ENCODE data around the gene PTGER3. TPM values are rescaled to one million over a fixed set of nuclear protein-coding genes. Genes with fewer than 3 reads are reported as not detected.

The PTGER3 gene
- total and polyA plus RNA-seq, 2 donors (not counting 1 experiment from before 2014, with no cell fraction given), result 0.89 to 1.5 TPM

- H3K27ac ChIP-seq (ENCODE audit: insufficient read depth, low read length), result no peak overlapping the region
- H3K4me2 ChIP-seq (ENCODE audit: extremely low read depth, insufficient read depth, low read length), result no peak overlapping the region
- no peaks in the 10 kb centered on the region for H4K20me1 ChIP-seq (ENCODE audit: control insufficient read depth, extremely low read depth, insufficient read depth, low read length)
- H3K9ac ChIP-seq (ENCODE audit: insufficient read depth, low read length), result no peak overlapping the region
- H3K9me3 ChIP-seq (ENCODE audit: control insufficient read depth, insufficient read depth, low read depth, low read length), result no peaks in the 10 kb centered on the region
- H3K4me1 ChIP-seq (ENCODE audit: control insufficient read depth, extremely low read depth, insufficient read depth, low read length), result no peaks in the 10 kb centered on the region
- TF ChIP-seq CTCF (conservative IDR thresholded peaks at IDR 0.05 in 1 of 2, IDR thresholded peaks at IDR 0.05 in 1 of 2; ENCODE audit: low read depth in 1 of 2, low read length in 2 of 2) (no peak), EZH2 (IDR thresholded peaks at IDR 0.05; ENCODE audit: low read length, missing control alignments) (no peak)
- H3K4me3 ChIP-seq (replicated peaks in 1 of 4; ENCODE audit: control extremely low read depth in 1 of 4, insufficient read depth in 1 of 4, low read depth in 3 of 4, low read length in 4 of 4), result no peak overlapping the region
- H3K27me3 ChIP-seq (ENCODE audit: control insufficient read depth, insufficient read depth, low read length), result no peaks in the 10 kb centered on the region
- H2AFZ ChIP-seq (ENCODE audit: low read length), result no peak overlapping the region
- no peaks in the 10 kb centered on the region for H3K36me3 ChIP-seq (ENCODE audit: control insufficient read depth, insufficient read depth, low read length)
- DNase-seq (ENCODE audit: low read depth in 2 of 2), result no peak
- no peaks in the 10 kb centered on the region for H3K79me2 ChIP-seq (ENCODE audit: control insufficient read depth, insufficient read depth, low read length)
Measured at GRCh38 chr1:71023515-71023914, 24.1 kb downstream of the PTGER3 start.

- no peaks in the 10 kb centered on the region for H3K9me3 ChIP-seq (ENCODE audit: control insufficient read depth, insufficient read depth, low read depth, low read length)
- H3K36me3 ChIP-seq (ENCODE audit: control insufficient read depth, insufficient read depth, low read length), result no peaks in the 10 kb centered on the region
- H3K4me2 ChIP-seq (ENCODE audit: extremely low read depth, insufficient read depth, low read length), result no peak overlapping the region
- no peak for TF ChIP-seq EZH2 (IDR thresholded peaks at IDR 0.05; ENCODE audit: low read length, missing control alignments)
- TF ChIP-seq CTCF (conservative IDR thresholded peaks at IDR 0.05 in 1 of 2, IDR thresholded peaks at IDR 0.05 in 1 of 2; ENCODE audit: low read depth in 1 of 2, low read length in 2 of 2), result no peak
- H3K4me3 ChIP-seq (replicated peaks in 1 of 4; ENCODE audit: control extremely low read depth in 1 of 4, insufficient read depth in 1 of 4, low read depth in 3 of 4, low read length in 4 of 4), result no peak overlapping the region
- no peaks in the 10 kb centered on the region for H4K20me1 ChIP-seq (ENCODE audit: control insufficient read depth, extremely low read depth, insufficient read depth, low read length)
- no peak overlapping the region for H3K27ac ChIP-seq (ENCODE audit: insufficient read depth, low read length)
- no peaks in the 10 kb centered on the region for H3K79me2 ChIP-seq (ENCODE audit: control insufficient read depth, insufficient read depth, low read length)
- no peaks in the 10 kb centered on the region for H3K4me1 ChIP-seq (ENCODE audit: control insufficient read depth, extremely low read depth, insufficient read depth, low read length)
- no peak overlapping the region for H3K9ac ChIP-seq (ENCODE audit: insufficient read depth, low read length)
- no peak for DNase-seq (ENCODE audit: low read depth in 2 of 2)
- H3K27me3 ChIP-seq (ENCODE audit: control insufficient read depth, insufficient read depth, low read length), result no peaks in the 10 kb centered on the region
- H2AFZ ChIP-seq (ENCODE audit: low read length), result no peak overlapping the region
Measured at GRCh38 chr1:71019233-71019969, 28.2 kb downstream of the PTGER3 start.

GRCh38 chr1:71018791-71019190 lies 28.8 kb downstream of the PTGER3 start:
- Histone ChIP-seq H3K4me3 (replicated peaks in 1 of 4; ENCODE audit: control extremely low read depth in 1 of 4, insufficient read depth in 1 of 4, low read depth in 3 of 4, low read length in 4 of 4) (no peak overlapping the region), H3K4me2 (ENCODE audit: extremely low read depth, insufficient read depth, low read length) (no peak overlapping the region), H2AFZ (ENCODE audit: low read length) (no peak overlapping the region), H3K27ac (ENCODE audit: insufficient read depth, low read length) (no peak overlapping the region), H3K4me1 (ENCODE audit: control insufficient read depth, extremely low read depth, insufficient read depth, low read length) (no peaks in the 10 kb centered on the region), H3K79me2 (ENCODE audit: control insufficient read depth, insufficient read depth, low read length) (no peaks in the 10 kb centered on the region), H3K36me3 (ENCODE audit: control insufficient read depth, insufficient read depth, low read length) (no peaks in the 10 kb centered on the region), H3K9ac (ENCODE audit: insufficient read depth, low read length) (no peak overlapping the region), H3K9me3 (ENCODE audit: control insufficient read depth, insufficient read depth, low read depth, low read length) (no peaks in the 10 kb centered on the region), H3K27me3 (ENCODE audit: control insufficient read depth, insufficient read depth, low read length) (no peaks in the 10 kb centered on the region), H4K20me1 (ENCODE audit: control insufficient read depth, extremely low read depth, insufficient read depth, low read length) (no peaks in the 10 kb centered on the region)
- TF ChIP-seq CTCF (conservative IDR thresholded peaks at IDR 0.05 in 1 of 2, IDR thresholded peaks at IDR 0.05 in 1 of 2; ENCODE audit: low read depth in 1 of 2, low read length in 2 of 2), result no peak
- no peak for TF ChIP-seq EZH2 (IDR thresholded peaks at IDR 0.05; ENCODE audit: low read length, missing control alignments)
- DNase-seq (ENCODE audit: low read depth in 2 of 2), result no peak
